SK-N-SH (cell line): Measurements from ENCODE around the gene PLXNA4. TPM values are rescaled to one million over a fixed set of nuclear protein-coding genes. Genes with fewer than 3 reads are reported as not detected.

Source experiments
- CTCF ChIA-PET: fragments of 300-600, 350-600 bp; formaldehyde crosslinking; extraction: SDS; loops from one replicate; lab custom pipeline; 2021; lab: Yijun Ruan, JAX
- POLR2A ChIA-PET: fragments of 350-600 bp; sonication (Branson Sonifier 250); formaldehyde crosslinking; extraction: SDS; loops from one replicate; lab custom pipeline; 2020; ENCODE audit warnings: antibody characterized with exemption, inconsistent platforms; lab: Yijun Ruan, JAX
- DNase-seq: peaks from one replicate; pipeline ENCODE4 v3.0.0; 2012
- H2AFZ ChIP-seq: fragments of 200-600 bp; sonication (generic); 2 replicates; pipeline ENCODE4 v1.8.1; 2016; ENCODE audit warnings: antibody characterized with exemption, mild to moderate bottlenecking, low read depth
- H3F3A ChIP-seq: fragments of 200-600 bp; sonication (generic); replicated peaks from 2 replicates; pipeline ENCODE3; 2016; ENCODE audit warnings: antibody characterized with exemption, mild to moderate bottlenecking; ENCODE audit not compliant: insufficient read depth
- H3K27ac ChIP-seq, 2 experiments: fragments of 200-500 bp in 1 of 2; fragments of 200-600 bp in 1 of 2; sonication (Bioruptor generic) in 1 of 2; sonication (generic), shearing (Covaris generic) in 1 of 2; 2 replicates each; pipeline versions ENCODE4 v1.5.1 to v1.6.1; 2014 to 2016; ENCODE audit warnings: low read depth in 2 of 2, inconsistent platforms in 1 of 2, low read length in 1 of 2, mild to moderate bottlenecking in 1 of 2, mixed read lengths in 1 of 2
- H3K27me3 ChIP-seq: fragments of 200-600 bp; sonication (generic), shearing (Covaris generic); 2 replicates; pipeline ENCODE4 v1.6.1; 2016; ENCODE audit warnings: mixed run types; ENCODE audit not compliant: insufficient read depth
- H3K36me3 ChIP-seq, 2 experiments: fragments of 200-500 bp in 1 of 2; fragments of 200-600 bp in 1 of 2; sonication (Bioruptor generic) in 1 of 2; sonication (generic) in 1 of 2; replicated peaks in 1 of 2; 2 replicates each; pipeline versions ENCODE3 to v1.5.1; 2014 to 2016; ENCODE audit warnings: low read length in 1 of 2, mild to moderate bottlenecking in 1 of 2; ENCODE audit not compliant: insufficient read depth in 2 of 2, control insufficient read depth in 1 of 2
- H3K4me1 ChIP-seq, 2 experiments: fragments of 200-500 bp in 1 of 2; fragments of 200-600 bp in 1 of 2; sonication (Bioruptor generic) in 1 of 2; sonication (generic), shearing (Covaris generic) in 1 of 2; 2 replicates each; pipeline versions ENCODE4 v1.5.1 to v1.6.1; 2014 to 2016; ENCODE audit warnings: low read depth in 1 of 2, low read length in 1 of 2, mixed run types in 1 of 2; ENCODE audit not compliant: insufficient read depth in 2 of 2, control insufficient read depth in 1 of 2
- H3K4me2 ChIP-seq: fragments of 200-600 bp; sonication (generic), shearing (Covaris generic); 2 replicates; pipeline ENCODE4 v1.6.1; 2017; ENCODE audit warnings: mixed run types
- H3K4me3 ChIP-seq, 2 experiments: fragments of 200-500 bp in 1 of 2; fragments of 200-600 bp in 1 of 2; sonication (Bioruptor generic) in 1 of 2; sonication (generic), shearing (Covaris generic) in 1 of 2; 2 replicates each; pipeline versions ENCODE4 v1.5.1 to v1.8.1; 2014 to 2016; ENCODE audit warnings: low read depth in 2 of 2, inconsistent platforms in 1 of 2, low read length in 1 of 2, mild to moderate bottlenecking in 1 of 2, mixed read lengths in 1 of 2, moderate library complexity in 1 of 2
- H3K79me2 ChIP-seq: fragments of 200-600 bp; sonication (generic); 2 replicates; pipeline ENCODE4 v1.8.1; 2017; ENCODE audit warnings: mild to moderate bottlenecking; ENCODE audit not compliant: insufficient read depth
- H3K9ac ChIP-seq: fragments of 200-600 bp; sonication (generic); 2 replicates; pipeline ENCODE4 v1.6.1; 2017; ENCODE audit warnings: mixed run types
- H3K9me2 ChIP-seq: fragments of 200-600 bp; sonication (generic); 2 replicates; pipeline ENCODE4 v1.6.1; 2017; ENCODE audit warnings: mixed run types
- H3K9me3 ChIP-seq: fragments of 200-600 bp; sonication (generic); 2 replicates; pipeline ENCODE4 v1.6.1; 2017; ENCODE audit warnings: mixed run types, mild to moderate bottlenecking, moderate library complexity
- H4K20me1 ChIP-seq: fragments of 200-600 bp; sonication (generic); 2 replicates; pipeline ENCODE4 v1.6.1; 2017; ENCODE audit warnings: mild to moderate bottlenecking, mixed run types; ENCODE audit not compliant: insufficient read depth
- FOSL2 ChIP-seq: IDR thresholded peaks from 2 replicates; pipeline ENCODE4 v1.4.0; 2012; ENCODE audit warnings: low read depth, mild to moderate bottlenecking, moderate library complexity, borderline replicate concordance
- JUND ChIP-seq: IDR thresholded peaks from 2 replicates; pipeline ENCODE4 v1.4.0; 2012
- MAX ChIP-seq: IDR thresholded peaks from 2 replicates; pipeline ENCODE4 v1.4.0; 2012; ENCODE audit warnings: low read depth
- NFIC ChIP-seq: IDR thresholded peaks from 2 replicates; pipeline ENCODE4 v1.4.0; 2012; ENCODE audit warnings: borderline replicate concordance
- NRF1 ChIP-seq: IDR thresholded peaks from 2 replicates; pipeline ENCODE4 v1.6.1; 2012; ENCODE audit warnings: low read depth, mild to moderate bottlenecking, low read length
- PBX3 ChIP-seq: IDR thresholded peaks from 2 replicates; pipeline ENCODE4; 2012
- REST ChIP-seq: IDR thresholded peaks from 2 replicates; pipeline ENCODE4 v1.6.1; 2012; ENCODE audit warnings: mild to moderate bottlenecking, low read depth, low read length, moderate library complexity
- SMC3 ChIP-seq: IDR thresholded peaks from 2 replicates; pipeline ENCODE4 v1.6.1; 2012; ENCODE audit warnings: low read depth, low read length, improper control_type of control experiment
- TCF12 ChIP-seq: IDR thresholded peaks from 2 replicates; pipeline ENCODE4 v1.4.0; 2012
- TEAD4 ChIP-seq: IDR thresholded peaks from 2 replicates; pipeline ENCODE4 v1.4.0; 2012; ENCODE audit warnings: mild to moderate bottlenecking, borderline replicate concordance; ENCODE audit not compliant: insufficient read depth
- USF1 ChIP-seq: IDR thresholded peaks from 2 replicates; pipeline ENCODE4 v1.4.0; 2012; ENCODE audit warnings: low read depth, borderline replicate concordance
- USF2 ChIP-seq: fragments of 150-350 bp; IDR thresholded peaks from 2 replicates; pipeline ENCODE4 v1.6.1; 2017; ENCODE audit warnings: antibody characterized with exemption, low read length, low read depth, borderline replicate concordance
- YY1 ChIP-seq: IDR thresholded peaks from 2 replicates; pipeline ENCODE4 v1.4.0; 2012; ENCODE audit warnings: low read depth, mild to moderate bottlenecking
- WGBS: methylation state at CpG from one replicate; pipeline ENCODE4 v1.1.6; 2017; ENCODE audit warnings: low lambda C conversion rate; 5-methylcytosine and 5-hydroxymethylcytosine counted together
- polyA plus RNA-seq, 3 experiments: library from polyadenylated mRNA; depleted of rRNA; stranded (reverse); fragments of >200 nt; gene quantifications; 2 replicates each; pipeline ENCODE4 v1.2.3, GENCODE V29; 2012
- TF ChIP-seq, protein P1 (sequence below): IDR thresholded peaks from 2 replicates; pipeline ENCODE4 v1.4.0; 2012; ENCODE audit warnings: low read depth, borderline replicate concordance

Gene PLXNA4
- polyA plus RNA-seq, 1 of the 3 experiments (the other 2 are of a cell fraction), result 2.4 TPM

GRCh38 chr7:132516042-132516840 is 60.0 kb downstream of the PLXNA4 start:
- CTCF ChIA-PET, result interaction anchor here (0.8 to 4.8 kb wide), 16 partner anchors 8 to 198 kb away, joined by 3 to 29 read pairs (median 4); no protein-coding TSS in a partner anchor
- no peaks in the 10 kb centered on the region for H3F3A ChIP-seq
- no peaks in the 10 kb centered on the region for H3K79me2 ChIP-seq
- no peak overlapping the region for H3K4me3 ChIP-seq
- H2AFZ ChIP-seq, result no peak overlapping the region
- no peak overlapping the region for H3K9ac ChIP-seq
- H3K9me2 ChIP-seq, result no peaks in the 10 kb centered on the region
- no peaks in the 10 kb centered on the region for H3K36me3 ChIP-seq
- no peaks in the 10 kb centered on the region for H3K27me3 ChIP-seq
- H4K20me1 ChIP-seq, result no peaks in the 10 kb centered on the region
- TF ChIP-seq TEAD4 (0 out of 2 replicates have a peak, but pooled peaks have one; percentile 47), NFIC (peak; percentile 81), FOSL2 (peak; percentile 73; the same call in 1 of the 2 replicates), MAX (peak; percentile 35; the same call in 1 of the 2 replicates), USF1 (peak; percentile 37; the same call in 1 of the 2 replicates), REST (no peak), YY1 (no peak), JUND (peak; percentile 67), SMC3 (0 out of 2 replicates have a peak, but pooled peaks have one; percentile 4), PBX3 (peak; percentile 43; the same call in 1 of the 2 replicates), TCF12 (peak; percentile 62), NRF1 (no peak), USF2 (no peak)
- TF ChIP-seq, protein P1, sequence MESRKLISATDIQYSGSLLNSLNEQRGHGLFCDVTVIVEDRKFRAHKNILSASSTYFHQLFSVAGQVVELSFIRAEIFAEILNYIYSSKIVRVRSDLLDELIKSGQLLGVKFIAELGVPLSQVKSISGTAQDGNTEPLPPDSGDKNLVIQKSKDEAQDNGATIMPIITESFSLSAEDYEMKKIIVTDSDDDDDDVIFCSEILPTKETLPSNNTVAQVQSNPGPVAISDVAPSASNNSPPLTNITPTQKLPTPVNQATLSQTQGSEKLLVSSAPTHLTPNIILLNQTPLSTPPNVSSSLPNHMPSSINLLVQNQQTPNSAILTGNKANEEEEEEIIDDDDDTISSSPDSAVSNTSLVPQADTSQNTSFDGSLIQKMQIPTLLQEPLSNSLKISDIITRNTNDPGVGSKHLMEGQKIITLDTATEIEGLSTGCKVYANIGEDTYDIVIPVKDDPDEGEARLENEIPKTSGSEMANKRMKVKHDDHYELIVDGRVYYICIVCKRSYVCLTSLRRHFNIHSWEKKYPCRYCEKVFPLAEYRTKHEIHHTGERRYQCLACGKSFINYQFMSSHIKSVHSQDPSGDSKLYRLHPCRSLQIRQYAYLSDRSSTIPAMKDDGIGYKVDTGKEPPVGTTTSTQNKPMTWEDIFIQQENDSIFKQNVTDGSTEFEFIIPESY, result no peak
- DNase-seq, result no peak
- no peak overlapping the region for H3K27ac ChIP-seq
- POLR2A ChIA-PET, result no interaction called here
- no peak overlapping the region for H3K4me2 ChIP-seq
- no peaks in the 10 kb centered on the region for H3K9me3 ChIP-seq
- H3K4me1 ChIP-seq, result no peaks in the 10 kb centered on the region
- WGBS, result 67% methylated on average over 5 of the region's 5 CpGs
